BE2C (cell line): ENCODE data around the gene EPHA7.

Experiments
- DNase-seq: peaks from one replicate; pipeline ENCODE4 v3.0.0-alpha.2; 2020
- H3K27me3 ChIP-seq: fragments of 250-450 bp; sonication (Bioruptor Pico); 2 replicates; pipeline ENCODE4 v1.5.1; 2020; ENCODE audit warnings: mild to moderate bottlenecking
- H3K36me3 ChIP-seq: fragments of 250-450 bp; sonication (Bioruptor Pico); 2 replicates; pipeline ENCODE4 v1.5.1; 2020; ENCODE audit warnings: mild to moderate bottlenecking
- H3K4me1 ChIP-seq: fragments of 250-450 bp; sonication (Bioruptor Pico); 2 replicates; pipeline ENCODE4 v1.5.1; 2020
- H3K4me3 ChIP-seq: 2 replicates; pipeline ENCODE4 v1.5.1; 2011; ENCODE audit warnings: low read depth, low read length
- H3K9me3 ChIP-seq: fragments of 250-450 bp; sonication (Bioruptor Pico); 2 replicates; pipeline ENCODE4 v1.5.1; 2020
- CTCF ChIP-seq: IDR thresholded peaks from 2 replicates; pipeline ENCODE4 v1.5.1; 2012; ENCODE audit warnings: mild to moderate bottlenecking, low read depth, low read length

The EPHA7 gene

GRCh38 chr6:93418033-93418407, 1.3 kb downstream of the EPHA7 start:
- Histone ChIP-seq H3K27me3 (peaks cover 60% of the 10 kb centered on the region), H3K4me3 (peak overlapping the region; percentile 51), H3K9me3 (no peaks in the 10 kb centered on the region), H3K4me1 (no peaks in the 10 kb centered on the region), H3K36me3 (no peaks in the 10 kb centered on the region)
- no peak for DNase-seq
- TF ChIP-seq CTCF: no peak

GRCh38 chr6:93417421-93418013, 1.8 kb downstream of the EPHA7 start:
- H3K9me3 ChIP-seq: no peaks in the 10 kb centered on the region
- H3K27me3 ChIP-seq: peaks cover 58% of the 10 kb centered on the region
- no peaks in the 10 kb centered on the region for H3K36me3 ChIP-seq
- peak; percentile 11 for DNase-seq
- H3K4me1 ChIP-seq: no peaks in the 10 kb centered on the region
- peak overlapping the region; percentile 51 for H3K4me3 ChIP-seq
- peak; percentile 33 for TF ChIP-seq CTCF

GRCh38 chr6:93416571-93417420, 2.6 kb downstream of the EPHA7 start:
- no peaks in the 10 kb centered on the region for H3K4me1 ChIP-seq
- H3K9me3 ChIP-seq: no peaks in the 10 kb centered on the region
- peak; percentile 35 for DNase-seq
- peaks cover 57% of the 10 kb centered on the region for H3K27me3 ChIP-seq
- H3K4me3 ChIP-seq: peak overlapping the region; percentile 33
- H3K36me3 ChIP-seq: no peaks in the 10 kb centered on the region
- no peak for TF ChIP-seq CTCF

GRCh38 chr6:93413190-93413589, 6.2 kb downstream of the EPHA7 start:
- Histone ChIP-seq H3K36me3 (no peaks in the 10 kb centered on the region), H3K4me3 (no peak overlapping the region), H3K9me3 (no peaks in the 10 kb centered on the region), H3K27me3 (peaks cover 30% of the 10 kb centered on the region), H3K4me1 (no peaks in the 10 kb centered on the region)
- no peak for TF ChIP-seq CTCF
- DNase-seq: no peak

- no peak for DNase-seq
These were observed 6.9 kb downstream of the EPHA7 start for GRCh38 chr6:93412452-93412851.

More at GRCh38 chr6:93412452-93412851, 6.9 kb downstream of the EPHA7 start:
- H3K4me3 ChIP-seq: no peak overlapping the region
- H3K4me1 ChIP-seq: no peaks in the 10 kb centered on the region
- no peak for TF ChIP-seq CTCF
- H3K9me3 ChIP-seq: no peaks in the 10 kb centered on the region
- peaks cover 24% of the 10 kb centered on the region for H3K27me3 ChIP-seq
- H3K36me3 ChIP-seq: no peaks in the 10 kb centered on the region
